Measurements from ENCODE around the gene GNAS.

DNA sequence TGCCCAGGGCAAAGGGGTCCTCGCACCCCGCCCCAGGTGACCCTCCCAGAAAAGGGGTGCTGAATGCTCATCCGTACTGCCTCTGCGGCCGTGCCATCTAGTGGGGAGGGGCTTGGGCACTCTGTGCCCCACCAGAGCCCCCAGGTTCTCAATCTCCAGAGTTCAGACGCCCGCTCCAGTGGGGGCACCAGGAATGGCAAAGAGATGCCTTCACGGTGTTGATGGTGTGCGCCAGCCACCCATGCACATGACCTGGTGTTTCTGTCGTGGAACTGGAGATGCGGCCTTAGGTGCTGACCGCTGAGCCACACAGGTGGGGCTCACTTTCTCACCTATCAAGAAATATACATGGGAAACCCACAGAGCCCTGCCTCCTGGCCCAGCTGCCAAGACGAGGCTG, 32.6 kb upstream of the GNAS start:
- TF ChIP-seq, protein P1, sequence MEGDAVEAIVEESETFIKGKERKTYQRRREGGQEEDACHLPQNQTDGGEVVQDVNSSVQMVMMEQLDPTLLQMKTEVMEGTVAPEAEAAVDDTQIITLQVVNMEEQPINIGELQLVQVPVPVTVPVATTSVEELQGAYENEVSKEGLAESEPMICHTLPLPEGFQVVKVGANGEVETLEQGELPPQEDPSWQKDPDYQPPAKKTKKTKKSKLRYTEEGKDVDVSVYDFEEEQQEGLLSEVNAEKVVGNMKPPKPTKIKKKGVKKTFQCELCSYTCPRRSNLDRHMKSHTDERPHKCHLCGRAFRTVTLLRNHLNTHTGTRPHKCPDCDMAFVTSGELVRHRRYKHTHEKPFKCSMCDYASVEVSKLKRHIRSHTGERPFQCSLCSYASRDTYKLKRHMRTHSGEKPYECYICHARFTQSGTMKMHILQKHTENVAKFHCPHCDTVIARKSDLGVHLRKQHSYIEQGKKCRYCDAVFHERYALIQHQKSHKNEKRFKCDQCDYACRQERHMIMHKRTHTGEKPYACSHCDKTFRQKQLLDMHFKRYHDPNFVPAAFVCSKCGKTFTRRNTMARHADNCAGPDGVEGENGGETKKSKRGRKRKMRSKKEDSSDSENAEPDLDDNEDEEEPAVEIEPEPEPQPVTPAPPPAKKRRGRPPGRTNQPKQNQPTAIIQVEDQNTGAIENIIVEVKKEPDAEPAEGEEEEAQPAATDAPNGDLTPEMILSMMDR (IDR thresholded peaks at IDR 0.05): no peak
- no peak for TF ChIP-seq POLR2A (IDR thresholded peaks at IDR 0.05)

Data from esophagus squamous epithelium (tissue), 4 donors.